Non-pigmented ciliary epithelial cell (primary cell): ENCODE measurements around the gene MYD88.
A peak's percentile ranks its signal among the peaks of the same experiment; 100 is the strongest.

Source experiments
- DNase-seq: peaks from one replicate; pipeline ENCODE4 v3.0.0-alpha.2; 2010; ENCODE audit warnings: low read depth

MYD88 gene

DNA sequence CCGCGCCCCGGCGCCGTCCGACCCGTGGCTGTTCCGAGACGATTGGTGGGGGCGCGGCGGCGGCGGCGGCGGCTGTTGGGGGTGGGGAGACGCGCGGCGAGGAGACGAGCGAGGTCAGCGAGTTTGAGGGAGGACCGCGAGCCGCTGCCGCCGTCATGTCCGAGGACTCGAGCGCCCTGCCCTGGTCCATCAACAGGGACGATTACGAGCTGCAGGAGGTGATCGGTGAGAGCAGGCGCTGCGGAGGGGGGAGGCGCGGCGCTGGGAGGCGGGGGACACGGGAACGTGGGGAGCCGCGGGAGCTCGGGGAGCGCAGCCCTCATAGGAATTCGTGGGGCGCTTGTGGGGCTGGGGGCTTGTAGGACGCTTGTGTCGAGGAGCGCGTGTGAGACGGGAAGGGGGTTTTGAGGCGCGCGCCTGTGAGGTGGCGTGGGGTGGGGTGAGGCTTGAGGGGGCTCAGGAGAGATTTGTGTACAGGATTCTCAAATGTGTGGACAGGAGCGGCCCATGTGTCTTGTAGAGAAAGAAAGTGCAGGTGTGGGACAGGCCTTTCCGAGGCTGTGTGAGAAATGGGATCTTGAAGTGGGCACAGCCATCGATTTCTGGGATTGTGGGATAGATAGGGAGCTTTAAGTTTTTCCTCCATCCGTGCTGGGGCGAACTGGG is 27.4 kb downstream of the MYD88 start:
- DNase-seq = no peak

DNA sequence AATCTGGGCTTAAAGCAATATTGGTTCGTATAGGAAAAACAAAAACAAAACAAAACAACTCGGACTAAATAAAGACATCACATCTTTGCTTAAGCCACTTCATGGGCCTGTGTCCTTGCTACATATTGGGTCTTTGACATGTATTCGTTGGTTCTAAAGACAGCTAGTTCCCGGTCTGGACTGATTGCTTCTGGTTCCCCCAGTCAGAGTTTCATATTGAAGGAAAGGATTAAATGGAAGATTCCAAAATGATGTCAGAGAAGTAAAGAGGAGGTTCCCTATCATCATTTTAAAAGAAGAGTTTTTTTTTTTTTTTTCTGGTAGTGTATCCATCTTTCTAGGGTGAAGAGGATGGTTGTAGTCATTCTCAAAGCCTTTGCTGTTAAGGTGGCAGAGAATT is 29.1 kb downstream of the MYD88 start:
- DNase-seq = no peak

DNA sequence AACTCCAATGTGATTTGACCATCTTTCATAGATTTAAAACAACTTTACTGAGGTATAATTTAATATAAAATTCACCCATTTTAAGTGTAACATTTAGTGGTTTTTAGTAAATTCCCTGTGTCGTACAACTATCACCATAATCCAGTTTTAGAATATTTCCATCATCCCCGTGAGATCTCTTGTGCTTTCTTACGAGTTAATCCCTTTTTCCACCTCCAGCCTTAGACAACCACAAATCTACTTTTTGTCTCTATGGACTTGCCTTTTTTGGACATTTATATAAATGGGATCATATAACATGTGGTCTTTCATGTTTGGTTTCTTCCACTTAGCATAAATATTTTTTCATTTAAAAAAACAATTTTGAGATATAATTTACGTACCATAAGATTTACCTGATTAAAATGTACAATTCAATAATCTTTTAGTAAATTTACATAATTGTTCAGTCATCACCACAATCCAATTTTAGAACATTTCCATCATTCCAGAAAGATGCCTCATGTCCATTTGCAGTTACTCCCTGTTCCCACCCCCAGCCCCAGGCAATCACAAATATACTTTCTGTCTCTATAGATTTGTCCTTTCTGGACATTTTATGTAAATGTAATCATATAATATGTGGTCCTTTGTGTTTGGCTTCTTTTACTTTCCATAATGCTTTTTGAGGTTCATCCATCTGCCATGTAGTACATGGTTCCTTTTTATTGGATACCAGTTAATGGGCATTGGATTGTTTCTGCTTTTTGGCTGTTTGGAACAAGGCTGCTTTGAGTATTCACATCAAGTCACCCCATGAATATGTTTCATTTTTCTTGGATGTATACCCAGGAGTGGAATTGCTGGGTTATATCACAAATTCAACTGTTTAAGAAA is 29.9 kb downstream of the MYD88 start:
- DNase-seq = peak; percentile 45

DNA sequence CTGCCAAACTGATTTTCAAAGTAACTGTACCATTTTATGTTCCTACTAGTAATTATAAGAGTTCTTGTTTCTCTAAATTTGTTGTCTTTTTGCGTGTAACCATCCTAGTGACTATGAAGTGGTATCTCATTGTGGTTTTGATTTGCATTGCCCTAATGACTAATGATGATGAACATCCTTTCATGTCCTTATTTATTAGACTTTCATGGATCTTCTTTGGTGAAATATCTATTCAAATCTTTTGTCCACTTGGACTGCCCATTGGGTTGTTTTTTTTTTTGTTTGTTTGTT is 30.5 kb downstream of the MYD88 start:
- peak; percentile 31 for DNase-seq

DNA sequence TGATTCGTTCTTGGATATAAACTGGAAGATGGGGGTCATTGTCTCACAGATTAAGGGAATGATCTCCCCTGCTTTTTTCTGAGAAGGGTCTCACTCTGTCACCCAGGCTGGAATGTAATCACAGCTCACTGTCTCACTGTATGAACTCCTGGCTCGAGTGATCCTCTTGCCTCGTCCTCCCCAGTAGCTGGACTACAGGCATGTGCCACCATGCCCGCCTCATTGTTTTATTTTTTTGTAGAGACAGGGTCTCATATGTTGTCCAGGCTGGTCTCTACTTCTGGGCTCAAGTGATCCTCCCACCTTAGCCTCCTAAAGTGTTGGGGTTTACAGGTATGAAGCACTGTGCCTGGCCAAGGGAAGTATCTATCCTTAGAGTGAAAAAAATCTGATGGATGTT is 32.3 kb downstream of the MYD88 start:
- DNase-seq = no peak

DNA sequence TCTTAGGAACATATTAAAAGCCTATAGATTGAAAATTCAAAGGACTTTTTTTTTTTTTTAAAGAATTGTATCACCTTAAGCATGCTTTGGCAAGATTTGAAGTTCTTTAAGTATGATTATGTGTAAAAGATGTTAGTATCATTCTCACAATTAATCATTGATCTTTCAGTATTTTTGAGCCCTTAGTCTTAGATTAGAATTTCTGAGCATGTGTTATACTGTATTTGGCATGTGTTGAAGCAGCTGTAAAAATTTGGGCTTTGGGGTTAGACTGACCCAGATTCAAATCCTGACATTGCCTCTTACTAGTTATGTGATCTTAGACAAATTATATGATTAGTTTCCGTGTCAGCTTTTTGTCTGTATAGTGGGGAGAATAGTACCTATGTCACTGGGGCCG is 33.2 kb downstream of the MYD88 start:
- no peak for DNase-seq

DNA sequence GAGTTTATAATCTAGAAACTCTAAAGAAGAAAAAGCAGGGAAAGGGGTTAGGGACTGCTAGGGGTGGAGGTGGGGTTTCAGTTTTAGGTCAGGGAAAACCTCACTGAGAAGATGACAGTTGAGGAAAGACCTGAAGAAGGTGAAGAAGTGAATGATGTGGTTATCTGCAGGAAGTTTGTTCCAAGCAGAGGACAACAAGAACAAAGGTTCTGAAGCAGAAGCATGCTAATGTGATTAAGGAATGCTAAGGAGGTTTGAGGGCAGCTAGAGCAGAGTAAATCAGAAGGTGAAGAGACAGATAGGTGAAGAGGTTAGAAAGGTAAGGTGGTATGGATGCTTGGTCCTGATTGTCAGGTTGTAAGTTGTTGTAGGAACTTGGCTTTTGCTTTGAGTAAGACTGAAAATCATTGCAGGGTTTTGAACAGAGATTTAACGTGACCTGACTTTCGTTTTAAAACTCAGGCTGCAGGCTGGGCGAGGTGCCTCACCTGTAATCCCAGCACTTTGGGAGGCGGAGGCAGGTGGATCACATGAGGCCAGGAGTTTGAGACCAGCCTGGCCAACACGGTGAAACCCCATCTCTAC is 35.5 kb downstream of the MYD88 start:
- DNase-seq = no peak

DNA sequence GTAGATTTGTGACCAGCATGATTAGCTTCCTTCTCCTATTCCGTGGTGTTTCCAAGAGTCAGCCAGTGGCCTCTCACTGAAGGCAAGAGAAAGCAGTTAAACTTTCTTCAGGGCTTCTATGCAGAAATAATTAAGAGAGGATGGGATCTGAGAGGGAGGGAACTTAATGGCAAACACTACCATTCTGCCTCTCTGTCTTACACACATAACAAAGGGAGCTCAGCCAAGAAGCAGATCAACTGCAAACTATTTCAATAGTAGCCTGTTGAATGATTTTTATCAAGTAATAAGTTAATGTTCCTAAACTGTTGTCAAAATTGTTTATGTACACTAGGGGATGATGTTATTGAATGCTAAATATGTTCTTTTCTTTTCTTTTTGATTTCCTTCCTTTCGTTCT is 38.7 kb downstream of the MYD88 start:
- no peak for DNase-seq

DNA sequence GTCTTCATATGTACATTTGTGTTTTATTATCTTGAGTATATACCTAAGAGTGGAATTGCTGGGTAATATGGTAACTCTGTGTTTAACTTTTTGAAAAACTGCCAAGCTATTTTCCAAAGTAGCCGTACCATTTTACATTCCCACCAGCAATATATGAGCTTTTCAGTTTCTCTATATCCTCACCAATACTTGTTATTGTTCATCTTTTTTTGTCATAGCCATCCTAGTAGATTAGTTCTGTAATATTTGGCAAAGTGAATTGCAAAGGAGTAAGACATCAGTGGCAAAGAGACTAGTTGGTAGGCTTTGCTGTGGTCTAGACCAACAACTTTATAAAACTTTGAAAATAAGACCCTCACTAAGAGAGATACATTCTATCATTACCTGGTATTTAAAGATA is 48.3 kb downstream of the MYD88 start:
- DNase-seq = no peak

DNA sequence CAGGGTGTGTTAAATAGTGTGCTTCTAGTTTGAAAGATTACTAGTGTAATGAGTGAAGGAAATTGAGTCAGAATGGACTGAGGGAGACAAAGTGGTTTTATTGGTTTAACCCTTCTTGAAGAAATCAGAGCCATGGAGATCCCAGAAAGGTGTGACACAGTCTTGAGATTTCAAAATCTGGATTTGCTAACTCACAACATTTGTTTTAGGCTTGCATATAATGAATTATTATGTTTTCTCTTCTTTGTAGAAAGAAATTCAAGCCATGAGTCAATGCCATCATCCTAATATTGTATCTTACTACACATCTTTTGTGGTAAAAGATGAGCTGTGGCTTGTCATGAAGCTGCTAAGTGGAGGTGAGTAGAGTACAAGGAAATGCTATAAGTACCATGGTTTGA is 52.0 kb downstream of the MYD88 start:
- no peak for DNase-seq
